Mesenchymal stem cell (in vitro differentiated cells and primary cell): ENCODE data around the gene VIPR2.

Experiments used
- DNase-seq: peaks from one replicate; pipeline ENCODE4 v3.0.0-alpha.2; 2013
- H2AFZ ChIP-seq: one replicate; pipeline ENCODE4 v1.6.1; 2013; ENCODE audit warnings: low read depth, mild to moderate bottlenecking, control low read depth, inconsistent platforms, low read length, moderate library complexity
- H2AK5ac ChIP-seq: 2 replicates; pipeline ENCODE4 v1.6.1; 2013; ENCODE audit warnings: low read length, moderate library complexity, mild to moderate bottlenecking, inconsistent platforms; ENCODE audit not compliant: severe bottlenecking
- H2BK120ac ChIP-seq: one replicate; pipeline ENCODE4 v1.6.1; 2013; ENCODE audit warnings: low read depth, mild to moderate bottlenecking, inconsistent platforms, low read length, moderate library complexity
- H2BK12ac ChIP-seq, 2 experiments: one replicate each; pipeline ENCODE4 v1.6.1; 2013; ENCODE audit warnings: inconsistent platforms in 2 of 2, low read length in 2 of 2, mild to moderate bottlenecking in 2 of 2, moderate library complexity in 2 of 2, control low read depth in 1 of 2
- H2BK15ac ChIP-seq: one replicate; pipeline ENCODE4 v1.6.1; 2013; ENCODE audit warnings: mild to moderate bottlenecking, low read depth, inconsistent platforms; ENCODE audit not compliant: poor library complexity, severe bottlenecking
- H2BK5ac ChIP-seq: 2 replicates; pipeline ENCODE4 v1.6.1; 2013; ENCODE audit warnings: low read depth, mild to moderate bottlenecking, low read length, control low read depth, inconsistent platforms; ENCODE audit not compliant: poor library complexity, severe bottlenecking
- H3K14ac ChIP-seq, 2 experiments: one replicate each; pipeline ENCODE4 v1.6.1; 2013; ENCODE audit warnings: inconsistent platforms in 2 of 2, low read length in 2 of 2, control low read depth in 1 of 2, mild to moderate bottlenecking in 1 of 2, moderate library complexity in 1 of 2
- H3K18ac ChIP-seq, 2 experiments: one replicate each; pipeline ENCODE4 v1.6.1; 2013; ENCODE audit warnings: inconsistent platforms in 2 of 2, low read length in 2 of 2, control low read depth in 1 of 2, low read depth in 1 of 2, mild to moderate bottlenecking in 1 of 2
- H3K23ac ChIP-seq, 2 experiments: one replicate each; pipeline ENCODE4 v1.6.1; 2013; ENCODE audit warnings: inconsistent platforms in 2 of 2, low read length in 2 of 2, mild to moderate bottlenecking in 2 of 2, moderate library complexity in 2 of 2, control low read depth in 1 of 2
- H3K27ac ChIP-seq: 2 replicates; pipeline ENCODE4 v1.5.1; 2013; ENCODE audit warnings: mild to moderate bottlenecking, moderate library complexity, low read length, control low read depth, inconsistent platforms; ENCODE audit not compliant: poor library complexity, severe bottlenecking
- H3K27me3 ChIP-seq, 2 experiments: 2 replicates each; pipeline versions ENCODE4 v1.6.1 to v1.7.0; 2013; ENCODE audit warnings: low read length in 2 of 2, mild to moderate bottlenecking in 2 of 2, moderate library complexity in 2 of 2, control low read depth in 1 of 2, inconsistent platforms in 1 of 2; ENCODE audit not compliant: control insufficient read depth in 1 of 2, insufficient read depth in 1 of 2
- H3K36me3 ChIP-seq, 2 experiments: 2 replicates each; pipeline versions ENCODE4 v1.6.1 to v1.7.0; 2013; ENCODE audit warnings: low read length in 2 of 2, control low read depth in 1 of 2, inconsistent platforms in 1 of 2, low read depth in 1 of 2, mild to moderate bottlenecking in 1 of 2; ENCODE audit not compliant: insufficient read depth in 2 of 2, control insufficient read depth in 1 of 2
- H3K4ac ChIP-seq, 2 experiments: one replicate each; pipeline ENCODE4 v1.6.1; 2013; ENCODE audit warnings: inconsistent platforms in 2 of 2, low read length in 2 of 2, mild to moderate bottlenecking in 2 of 2, moderate library complexity in 2 of 2, control low read depth in 1 of 2, low read depth in 1 of 2
- H3K4me1 ChIP-seq: 2 replicates; pipeline ENCODE4 v1.6.1; 2013; ENCODE audit warnings: low read depth, low read length, control low read depth; ENCODE audit not compliant: control insufficient read depth, insufficient read depth
- H3K4me2 ChIP-seq: 2 replicates; pipeline ENCODE4 v1.6.1; 2013; ENCODE audit warnings: low read length, mild to moderate bottlenecking, inconsistent platforms; ENCODE audit not compliant: poor library complexity, severe bottlenecking
- H3K4me3 ChIP-seq, 2 experiments: 2 replicates each; pipeline versions ENCODE4 v1.5.1 to v1.7.0; 2013; ENCODE audit warnings: low read length in 2 of 2, mild to moderate bottlenecking in 2 of 2, control low read depth in 1 of 2, low read depth in 1 of 2; ENCODE audit not compliant: insufficient read depth in 1 of 2
- H3K79me1 ChIP-seq: replicated peaks from 2 replicates; pipeline ENCODE4 v1.6.1; 2013; ENCODE audit warnings: mild to moderate bottlenecking, control low read depth, low read length, inconsistent platforms; ENCODE audit not compliant: poor library complexity, severe bottlenecking
- H3K9ac ChIP-seq: 2 replicates; pipeline ENCODE4 v1.7.0; 2013; ENCODE audit warnings: mild to moderate bottlenecking, low read length, moderate library complexity
- H3K9me3 ChIP-seq: 2 replicates; pipeline ENCODE4 v1.7.0; 2013; ENCODE audit warnings: mild to moderate bottlenecking, low read length; ENCODE audit not compliant: control insufficient read depth
- H4K8ac ChIP-seq: one replicate; pipeline ENCODE4 v1.6.1; 2013; ENCODE audit warnings: inconsistent platforms, mild to moderate bottlenecking, low read length, moderate library complexity
- H4K91ac ChIP-seq: one replicate; pipeline ENCODE4 v1.6.1; 2013; ENCODE audit warnings: mild to moderate bottlenecking, low read length, inconsistent platforms
- WGBS: methylation state at CpG from one replicate; pipeline ENCODE4 v1.1.7; 2013; ENCODE audit warnings: mixed read lengths; 5-methylcytosine and 5-hydroxymethylcytosine counted together

VIPR2 gene

GRCh38 chr7:159108491-159108890, 36.2 kb downstream of the VIPR2 start:
- H2AK5ac ChIP-seq = no peak overlapping the region
- H3K4me2 ChIP-seq = no peak overlapping the region
- no peak overlapping the region for H3K27ac ChIP-seq
- peaks cover 3% of the 10 kb centered on the region for H3K4me1 ChIP-seq
- no peak overlapping the region for H2AFZ ChIP-seq
- H3K14ac ChIP-seq = no peak overlapping the region
- H3K9ac ChIP-seq = no peak overlapping the region
- no peak overlapping the region for H3K18ac ChIP-seq
- DNase-seq = no peak
- no peak overlapping the region for H3K4me3 ChIP-seq
- H2BK120ac ChIP-seq = no peak overlapping the region
- peaks cover 17 to 30% of the 10 kb centered on the region in 2 experiments for H3K27me3 ChIP-seq
- H3K36me3 ChIP-seq = no peaks in the 10 kb centered on the region
- H3K4ac ChIP-seq = no peak overlapping the region
- no peak overlapping the region for H4K8ac ChIP-seq
- no peak overlapping the region for H2BK12ac ChIP-seq
- no peaks in the 10 kb centered on the region for H3K79me1 ChIP-seq
- 85% methylated on average over 2 of the region's 2 CpGs for WGBS
- no peak overlapping the region for H2BK5ac ChIP-seq
- H4K91ac ChIP-seq = no peak overlapping the region
- H3K9me3 ChIP-seq = no peaks in the 10 kb centered on the region
- H3K23ac ChIP-seq = no peak overlapping the region
- H2BK15ac ChIP-seq = no peak overlapping the region

- Histone ChIP-seq H3K36me3 (no peaks in the 10 kb centered on the region), H3K9me3 (no peaks in the 10 kb centered on the region), H3K79me1 (no peaks in the 10 kb centered on the region), H2BK12ac (no peak overlapping the region), H3K4me1 (peaks cover 3% of the 10 kb centered on the region), H3K4me2 (no peak overlapping the region), H2BK15ac (no peak overlapping the region), H2BK120ac (no peak overlapping the region), H3K14ac (no peak overlapping the region), H3K4me3 (no peak overlapping the region), H2BK5ac (no peak overlapping the region), H3K27me3 (peaks cover 12 to 26% of the 10 kb centered on the region in 2 experiments), H3K23ac (no peak overlapping the region), H2AFZ (no peak overlapping the region), H3K27ac (no peak overlapping the region), H3K18ac (no peak overlapping the region), H3K4ac (no peak overlapping the region), H4K91ac (no peak overlapping the region), H3K9ac (no peak overlapping the region), H2AK5ac (no peak overlapping the region), H4K8ac (no peak overlapping the region)
- DNase-seq = no peak
- WGBS = 83% methylated on average over 10 of the region's 13 CpGs
These were observed 37.3 kb downstream of the VIPR2 start for GRCh38 chr7:159107161-159107892.

- no peak overlapping the region for H3K14ac ChIP-seq
- H4K91ac ChIP-seq = no peak overlapping the region
- H3K4ac ChIP-seq = no peak overlapping the region
- H3K23ac ChIP-seq = no peak overlapping the region
- no peaks in the 10 kb centered on the region for H3K9me3 ChIP-seq
- 55% methylated on average over 13 of the region's 13 CpGs for whole genome bisulfite sequencing
- H3K27ac ChIP-seq = no peak overlapping the region
- H3K4me2 ChIP-seq = no peak overlapping the region
- H2BK15ac ChIP-seq = no peak overlapping the region
- no peaks in the 10 kb centered on the region for H3K79me1 ChIP-seq
- H3K18ac ChIP-seq = no peak overlapping the region
- no peak overlapping the region for H4K8ac ChIP-seq
- no peaks in the 10 kb centered on the region for H3K36me3 ChIP-seq
- H2BK5ac ChIP-seq = no peak overlapping the region
- H2BK12ac ChIP-seq = no peak overlapping the region
- no peak overlapping the region for H3K4me3 ChIP-seq
- no peak overlapping the region for H2BK120ac ChIP-seq
- peaks cover 3% of the 10 kb centered on the region for H3K4me1 ChIP-seq
- no peak overlapping the region for H3K9ac ChIP-seq
- DNase-seq = no peak
- no peak overlapping the region for H2AK5ac ChIP-seq
- H2AFZ ChIP-seq = no peak overlapping the region
- peaks cover 12 to 22% of the 10 kb centered on the region in 2 experiments for H3K27me3 ChIP-seq
These were observed 38.5 kb downstream of the VIPR2 start for GRCh38 chr7:159105832-159106811.
